Activated CD8-positive, alpha-beta T cell treated with anti-CD3 and anti-CD28 coated beads for 36 hours (primary cell): ENCODE measurements around the gene PADI4. TPM values are rescaled to one million over a fixed set of nuclear protein-coding genes. Genes with fewer than 3 reads are reported as not detected.

Experiments used
- ATAC-seq: fragments of 200-7000 bp; cut with Tn5 transposase; one replicate; pipeline ENCODE4 v1.10.0; 2021; ENCODE audit warnings: mild to moderate bottlenecking, moderate library complexity
- CTCF ChIA-PET: fragments of 350-600 bp; sonication (Branson Sonifier 250); formaldehyde crosslinking; loops from one replicate; lab custom pipeline; 2021; ENCODE audit warnings: antibody characterized with exemption; lab: Charles Lee
- POLR2A ChIA-PET: fragments of 350-600 bp; sonication (Branson Sonifier 250); formaldehyde crosslinking; loops from one replicate; lab custom pipeline; 2021; ENCODE audit warnings: antibody characterized with exemption; lab: Charles Lee
- DNase-seq: peaks from one replicate; pipeline ENCODE4 v3.0.0-alpha.2; 2020
- H3K27ac Mint-ChIP-seq: one replicate; pipeline ENCODE4 v1.8.0; 2021; ENCODE audit warnings: mild to moderate bottlenecking, mixed read lengths
- H3K27me3 Mint-ChIP-seq: one replicate; pipeline ENCODE4 v1.8.0; 2021; ENCODE audit warnings: mixed read lengths
- H3K36me3 Mint-ChIP-seq: one replicate; pipeline ENCODE4 v1.8.0; 2021; ENCODE audit warnings: low read depth, mixed read lengths
- H3K4me1 Mint-ChIP-seq: one replicate; pipeline ENCODE4 v1.8.0; 2021; ENCODE audit warnings: low read depth, mixed read lengths
- H3K4me3 Mint-ChIP-seq: one replicate; pipeline ENCODE4 v1.8.0; 2021; ENCODE audit warnings: mild to moderate bottlenecking, moderate library complexity, mixed read lengths
- H3K9me3 Mint-ChIP-seq: one replicate; pipeline ENCODE4 v1.8.0; 2021; ENCODE audit warnings: mixed read lengths
- intact Hi-C: fragments of 100-400 bp; cut with micrococcal nuclease; formaldehyde crosslinking; loops from one replicate; pipeline ENCODE4 v1.10.0; 2022
- total RNA-seq, 2 experiments: library from RNA; stranded (reverse); gene quantifications; one replicate each; pipeline ENCODE4 v1.2.3, GENCODE V29; 2021
- TF ChIP-seq, protein P1 (sequence below): fragments of 200-600 bp; IDR thresholded peaks from one replicate; pipeline ENCODE4 v1.8.0; 2022; ENCODE audit warnings: antibody characterized with exemption, mild to moderate bottlenecking

PADI4 gene
- total RNA-seq, 2 experiments from 2014 or later: 1.6 to 1.8 TPM

DNA sequence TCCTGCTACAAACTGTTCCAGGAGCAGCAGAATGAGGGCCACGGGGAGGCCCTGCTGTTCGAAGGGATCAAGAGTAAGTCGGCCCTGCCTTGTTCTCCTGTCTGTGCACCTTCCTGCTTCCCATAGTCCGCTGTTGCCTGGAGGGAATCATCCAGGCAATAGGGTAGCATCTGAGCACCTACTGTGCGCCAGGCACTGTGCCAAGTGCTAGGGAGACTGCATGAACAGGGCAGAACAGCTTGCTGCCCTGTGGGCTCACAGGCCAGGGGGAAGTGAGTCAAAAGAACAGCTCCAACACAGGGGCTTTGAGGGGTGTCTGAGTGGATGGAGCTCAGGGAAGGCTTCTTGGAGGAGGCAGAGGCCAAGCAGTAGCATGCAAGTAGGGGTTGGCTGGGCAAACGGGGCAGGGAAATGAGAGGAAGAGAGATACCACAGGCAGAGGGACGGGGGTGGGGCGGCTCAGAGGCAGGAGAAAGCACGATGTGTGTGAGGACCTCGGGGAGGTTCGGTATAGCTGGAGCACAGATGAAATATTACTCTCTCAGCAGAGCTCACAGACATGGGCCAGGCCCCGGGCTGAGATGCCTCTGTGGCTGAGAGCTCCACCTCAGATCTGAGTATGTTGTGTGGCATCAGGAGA is 48.5 kb downstream of the PADI4 start:
- Mint-ChIP-seq H3K27ac (peak overlapping the region; percentile 77), H3K4me3 (peak overlapping the region; percentile 48), H3K4me1 (peaks cover 12% of the 10 kb centered on the region), H3K9me3 (no peaks in the 10 kb centered on the region), H3K27me3 (no peaks in the 10 kb centered on the region), H3K36me3 (no peaks in the 10 kb centered on the region)
- ChIA-PET CTCF (interaction anchor here (1.0 to 1.2 kb wide), 2 partner anchors 11 to 20 kb away, joined by 3 to 6 read pairs; no protein-coding TSS in a partner anchor), POLR2A (interaction anchor here (0.5 kb wide), 1 partner anchor 54 kb away, joined by 3 read pairs; no protein-coding TSS in a partner anchor)
- intact Hi-C loops: no loop called here
- peak; percentile 33 for DNase-seq
- ATAC-seq: peak; percentile 50
- TF ChIP-seq, protein P1, sequence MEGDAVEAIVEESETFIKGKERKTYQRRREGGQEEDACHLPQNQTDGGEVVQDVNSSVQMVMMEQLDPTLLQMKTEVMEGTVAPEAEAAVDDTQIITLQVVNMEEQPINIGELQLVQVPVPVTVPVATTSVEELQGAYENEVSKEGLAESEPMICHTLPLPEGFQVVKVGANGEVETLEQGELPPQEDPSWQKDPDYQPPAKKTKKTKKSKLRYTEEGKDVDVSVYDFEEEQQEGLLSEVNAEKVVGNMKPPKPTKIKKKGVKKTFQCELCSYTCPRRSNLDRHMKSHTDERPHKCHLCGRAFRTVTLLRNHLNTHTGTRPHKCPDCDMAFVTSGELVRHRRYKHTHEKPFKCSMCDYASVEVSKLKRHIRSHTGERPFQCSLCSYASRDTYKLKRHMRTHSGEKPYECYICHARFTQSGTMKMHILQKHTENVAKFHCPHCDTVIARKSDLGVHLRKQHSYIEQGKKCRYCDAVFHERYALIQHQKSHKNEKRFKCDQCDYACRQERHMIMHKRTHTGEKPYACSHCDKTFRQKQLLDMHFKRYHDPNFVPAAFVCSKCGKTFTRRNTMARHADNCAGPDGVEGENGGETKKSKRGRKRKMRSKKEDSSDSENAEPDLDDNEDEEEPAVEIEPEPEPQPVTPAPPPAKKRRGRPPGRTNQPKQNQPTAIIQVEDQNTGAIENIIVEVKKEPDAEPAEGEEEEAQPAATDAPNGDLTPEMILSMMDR: no peak

DNA sequence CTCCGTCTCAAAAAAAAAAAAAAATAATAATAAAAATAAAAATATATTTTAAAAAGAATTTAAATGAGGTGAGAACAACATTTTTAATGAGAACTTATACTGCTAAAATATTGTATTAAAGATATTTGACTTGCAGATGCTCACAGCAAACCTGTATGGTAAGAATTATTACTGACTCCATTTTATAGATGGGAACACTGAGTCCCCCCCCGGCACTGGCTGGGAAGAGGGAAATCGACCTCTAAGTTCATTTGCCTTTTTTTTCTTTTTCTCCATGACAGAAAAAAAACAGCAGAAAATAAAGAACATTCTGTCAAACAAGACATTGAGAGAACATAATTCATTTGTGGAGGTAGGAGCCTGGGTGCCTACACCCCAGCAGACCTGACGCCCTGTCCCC is 50.6 kb downstream of the PADI4 start:
- no peak for DNase-seq
- Mint-ChIP-seq H3K36me3 (no peaks in the 10 kb centered on the region), H3K4me3 (no peak overlapping the region), H3K27ac (no peak overlapping the region), H3K4me1 (peaks cover 12% of the 10 kb centered on the region), H3K27me3 (no peaks in the 10 kb centered on the region), H3K9me3 (no peaks in the 10 kb centered on the region)
- no peak for ATAC-seq
- TF ChIP-seq, protein P1: no peak
- intact Hi-C loops: no loop called here
- ChIA-PET POLR2A (no interaction called here), CTCF (no interaction called here)

DNA sequence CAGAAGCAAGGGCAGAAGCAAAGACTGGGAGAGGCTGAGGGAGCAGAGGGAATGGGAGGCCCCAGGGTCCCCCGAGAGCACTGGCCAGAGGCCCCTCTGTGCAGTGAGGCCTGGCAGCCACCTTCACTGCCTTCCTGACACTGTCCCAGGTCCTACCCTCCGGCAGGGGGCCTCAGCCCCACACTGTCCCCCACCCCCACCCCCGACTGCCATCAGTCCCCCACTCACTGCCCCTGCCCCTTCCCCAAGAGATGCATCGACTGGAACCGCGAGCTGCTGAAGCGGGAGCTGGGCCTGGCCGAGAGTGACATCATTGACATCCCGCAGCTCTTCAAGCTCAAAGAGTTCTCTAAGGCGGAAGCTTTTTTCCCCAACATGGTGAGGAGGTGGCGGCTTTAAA is 51.0 kb downstream of the PADI4 start:
- intact Hi-C loops: no loop called here
- Mint-ChIP-seq H3K4me3 (no peak overlapping the region), H3K27me3 (no peaks in the 10 kb centered on the region), H3K27ac (no peak overlapping the region), H3K4me1 (peaks cover 12% of the 10 kb centered on the region), H3K36me3 (no peaks in the 10 kb centered on the region), H3K9me3 (no peaks in the 10 kb centered on the region)
- POLR2A ChIA-PET: no interaction called here
- TF ChIP-seq, protein P1: no peak
- DNase-seq (no peak), ATAC-seq (no peak)
- CTCF ChIA-PET: no interaction called here

DNA sequence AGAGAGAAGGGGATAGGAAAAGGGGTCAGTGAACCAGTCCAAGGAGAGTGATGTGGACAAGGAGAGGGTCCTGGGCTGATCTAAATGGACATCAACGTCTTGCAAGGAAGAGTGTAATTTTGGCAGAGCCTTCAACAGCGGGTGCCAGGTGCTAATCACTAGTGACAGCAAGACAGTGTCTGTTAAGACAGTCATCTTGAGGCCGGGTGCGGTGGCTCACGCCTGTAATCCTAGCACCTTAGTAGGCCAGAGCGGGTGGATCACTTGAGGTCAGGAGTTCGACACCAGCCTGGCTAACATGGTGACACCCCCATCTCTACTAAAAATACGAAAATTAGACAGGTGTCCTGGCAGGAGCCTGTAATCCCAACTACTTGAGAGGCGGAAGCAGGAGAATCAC is 51.8 kb downstream of the PADI4 start:
- POLR2A ChIA-PET: no interaction called here
- H3K36me3 Mint-ChIP-seq: no peaks in the 10 kb centered on the region

More for the DNA sequence above, 51.8 kb downstream of the PADI4 start:
- TF ChIP-seq, protein P1: no peak
- Mint-ChIP-seq H3K4me3 (no peak overlapping the region), H3K27me3 (no peaks in the 10 kb centered on the region), H3K27ac (no peak overlapping the region), H3K4me1 (peaks cover 12% of the 10 kb centered on the region), H3K9me3 (no peaks in the 10 kb centered on the region)
- CTCF ChIA-PET: no interaction called here
- DNase-seq (no peak), ATAC-seq (no peak)
- intact Hi-C loops: no loop called here
